Measurements from ENCODE around the gene GPR161. TPM values are rescaled to one million over a fixed set of nuclear protein-coding genes. Genes with fewer than 3 reads are reported as not detected.

The GPR161 gene
- total RNA-seq, 1 experiment from 2014 or later, result 13.7 TPM

- no peaks in the 10 kb centered on the region for H4K20me1 ChIP-seq (ENCODE audit: insufficient read depth)
- H3K4me1 ChIP-seq (ENCODE audit: control insufficient read depth in 1 of 2, insufficient read depth in 2 of 2, low read length in 2 of 2), result peaks cover 0 to 10% of the 10 kb centered on the region in 2 experiments; a peak in 1 of 4 replicates
- no peak overlapping the region for H3K27ac ChIP-seq (ENCODE audit: low read depth, low read length)
- H3K4me2 ChIP-seq (ENCODE audit: low read length), result no peak overlapping the region
- no peak for TF ChIP-seq EZH2phosphoT487 (IDR thresholded peaks at IDR 0.05; ENCODE audit: borderline replicate concordance)
- no peak for TF ChIP-seq SRF (IDR thresholded peaks at IDR 0.05; ENCODE audit: low read depth)
- no peak for TF ChIP-seq SIN3A (IDR thresholded peaks at IDR 0.05; ENCODE audit: low read depth)
- no peak for TF ChIP-seq ZBTB33 (IDR thresholded peaks at IDR 0.05; ENCODE audit: extremely low read depth, insufficient replicate concordance, low read length)
- TF ChIP-seq SP1 (IDR thresholded peaks at IDR 0.05; ENCODE audit: low read depth), result no peak
- TF ChIP-seq ZFX (IDR thresholded peaks at IDR 0.05), result no peak
- TF ChIP-seq YY1 (IDR thresholded peaks at IDR 0.05; ENCODE audit: extremely low read depth, insufficient replicate concordance, low read depth, low read length), result no peak
- TF ChIP-seq POLR2A (IDR thresholded peaks at IDR 0.05; ENCODE audit: borderline replicate concordance, extremely low read depth, insufficient read depth, insufficient read length), result no peak
- no peak for TF ChIP-seq FOSL1 (IDR thresholded peaks at IDR 0.05; ENCODE audit: low read depth)
- TF ChIP-seq EGR1 (IDR thresholded peaks at IDR 0.05; ENCODE audit: low read depth), result no peak
- no peak for TF ChIP-seq CEBPB (IDR thresholded peaks at IDR 0.05; ENCODE audit: low read depth)
- no peak for TF ChIP-seq REST (IDR thresholded peaks at IDR 0.05; ENCODE audit: low read depth)
- TF ChIP-seq CTCF (IDR thresholded peaks at IDR 0.05 in 2 of 3, conservative IDR thresholded peaks at IDR 0.05 in 1 of 3; ENCODE audit: borderline replicate concordance in 1 of 3, insufficient read depth in 1 of 3, low read depth in 2 of 3, low read length in 2 of 3), result no peak
- TF ChIP-seq ELF1 (IDR thresholded peaks at IDR 0.05; ENCODE audit: borderline replicate concordance, low read depth), result no peak
- no peak overlapping the region for H3K9ac ChIP-seq (ENCODE audit: low read length)
- ChIA-PET CTCF (interaction anchor here (0.9 to 5.2 kb wide), 4 partner anchors 8 to 249 kb away, joined by 3 to 27 read pairs (median 4); no protein-coding TSS in a partner anchor), RAD21 (ENCODE audit: low non-redundant PET in 1 of 2, low total read pairs in 2 of 2, uncharacterized antibody in 2 of 2, unreplicated experiment in 2 of 2) (no interaction called here), POLR2A (no interaction called here)
- DNase-seq (ENCODE audit: low read depth, low spot score) (no peak), ATAC-seq (no peak)
- BruUV-seq (replicated peaks), result no TSS peak
- intact Hi-C loops (cut with micrococcal nuclease), result no loop called here
- H3K4me3 ChIP-seq (replicated peaks in 1 of 2; ENCODE audit: low read depth in 1 of 2, low read length in 2 of 2), result no peak overlapping the region
- no peaks in the 10 kb centered on the region for H3K79me2 ChIP-seq (ENCODE audit: insufficient read depth, low read length)
- H3K36me3 ChIP-seq (ENCODE audit: control insufficient read depth in 1 of 2, insufficient read depth in 2 of 2, low read length in 2 of 2), result no peaks in the 10 kb centered on the region
- H3K9me3 ChIP-seq (ENCODE audit: control insufficient read depth in 1 of 2, insufficient read depth in 1 of 2, low read depth in 1 of 2, low read length in 2 of 2), result no peaks in the 10 kb centered on the region
- H3K9me2 ChIP-seq (ENCODE audit: insufficient read depth), result no peaks in the 10 kb centered on the region
- H2AFZ ChIP-seq (ENCODE audit: low read depth, low read length, poor library complexity, severe bottlenecking), result no peak overlapping the region
- no peaks in the 10 kb centered on the region for H3K27me3 ChIP-seq (ENCODE audit: insufficient read depth, low read length)
Observed at GRCh38 chr1:168093616-168094015, 43.1 kb downstream of the GPR161 start.
